ENCODE measurements around the gene CUEDC1.

DNA sequence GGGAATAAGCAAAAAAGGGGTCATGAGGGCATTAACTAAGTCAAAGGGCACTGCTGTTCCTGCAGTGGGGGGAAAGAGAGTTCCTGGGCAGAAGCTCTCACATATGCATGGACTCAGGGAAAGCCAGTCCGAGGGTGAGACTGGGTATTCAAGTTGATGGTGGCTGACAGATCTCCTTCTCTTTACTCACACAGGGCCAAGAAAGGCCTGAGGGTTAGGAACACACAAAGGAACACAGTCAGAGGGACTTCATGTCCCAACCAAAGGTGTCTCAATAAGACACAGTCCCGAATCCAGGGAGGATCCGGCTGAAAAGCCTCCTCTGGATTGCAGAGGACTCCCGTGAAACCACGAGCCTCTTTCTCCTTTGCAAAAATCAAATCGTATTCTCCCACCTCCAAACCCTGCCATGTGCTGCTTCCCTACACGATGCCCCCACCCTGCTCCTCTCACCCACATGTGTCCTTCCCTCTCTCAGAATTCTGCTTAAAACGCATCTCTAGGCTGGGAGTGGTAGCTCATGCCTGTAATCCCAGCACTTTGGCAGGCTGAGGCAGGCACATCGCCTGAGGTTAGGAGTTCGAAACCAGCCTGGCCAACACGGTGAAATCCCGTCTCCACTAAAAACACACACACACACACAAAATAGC is 23.6 kb downstream of the CUEDC1 start:
- TF ChIP-seq, protein P1, sequence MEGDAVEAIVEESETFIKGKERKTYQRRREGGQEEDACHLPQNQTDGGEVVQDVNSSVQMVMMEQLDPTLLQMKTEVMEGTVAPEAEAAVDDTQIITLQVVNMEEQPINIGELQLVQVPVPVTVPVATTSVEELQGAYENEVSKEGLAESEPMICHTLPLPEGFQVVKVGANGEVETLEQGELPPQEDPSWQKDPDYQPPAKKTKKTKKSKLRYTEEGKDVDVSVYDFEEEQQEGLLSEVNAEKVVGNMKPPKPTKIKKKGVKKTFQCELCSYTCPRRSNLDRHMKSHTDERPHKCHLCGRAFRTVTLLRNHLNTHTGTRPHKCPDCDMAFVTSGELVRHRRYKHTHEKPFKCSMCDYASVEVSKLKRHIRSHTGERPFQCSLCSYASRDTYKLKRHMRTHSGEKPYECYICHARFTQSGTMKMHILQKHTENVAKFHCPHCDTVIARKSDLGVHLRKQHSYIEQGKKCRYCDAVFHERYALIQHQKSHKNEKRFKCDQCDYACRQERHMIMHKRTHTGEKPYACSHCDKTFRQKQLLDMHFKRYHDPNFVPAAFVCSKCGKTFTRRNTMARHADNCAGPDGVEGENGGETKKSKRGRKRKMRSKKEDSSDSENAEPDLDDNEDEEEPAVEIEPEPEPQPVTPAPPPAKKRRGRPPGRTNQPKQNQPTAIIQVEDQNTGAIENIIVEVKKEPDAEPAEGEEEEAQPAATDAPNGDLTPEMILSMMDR (IDR thresholded peaks at IDR 0.05): no peak
- no peak for TF ChIP-seq POLR2A (IDR thresholded peaks at IDR 0.05)

Data from lower leg skin (tissue), 3 donors.